Skeletal muscle cell (primary cell): ENCODE data around the gene KLHDC1.
A peak's percentile ranks its signal among the peaks of the same experiment; 100 is the strongest.
"Not testable (repeated sequence)": the region's sequence is repeated elsewhere in the genome, so short reads cannot be mapped to it uniquely, and the experiment has no call there.

Experiments used
- DNase-seq: peaks from one replicate; pipeline ENCODE4 v3.0.0-alpha.2; 2010; ENCODE audit warnings: low read depth
- H3K4me3 ChIP-seq: 2 replicates; pipeline ENCODE4 v1.5.1; 2011; ENCODE audit warnings: low read depth, mild to moderate bottlenecking, control low read depth, low read length, moderate library complexity

The KLHDC1 gene

GRCh38 chr14:49692811-49693734 is at the start of gene KLHDC1:
TSS of gene KLHDC1 (plus strand) at chr14:49693120. CDS start at chr14:49693195, 75 bp downstream.
- peak; percentile 33 for DNase-seq

GRCh38 chr14:49653508-49653907 is 39.4 kb upstream of the KLHDC1 start:
- no peak overlapping the region for H3K4me3 ChIP-seq
- no peak for DNase-seq

More at GRCh38 chr14:49692811-49693734, at the start of gene KLHDC1:
- H3K4me3 ChIP-seq: peak within 1 kb of the TSS; percentile 72

- H3K4me3 ChIP-seq: no peak overlapping the region
- DNase-seq: no peak
Observed at GRCh38 chr14:49654511-49654910, 38.4 kb upstream of the KLHDC1 start.

- DNase-seq, H3K4me3 ChIP-seq: not testable (repeated sequence)
Observed at GRCh38 chr14:49657500-49657899, 35.4 kb upstream of the KLHDC1 start.

GRCh38 chr14:49659526-49660455 is 33.1 kb upstream of the KLHDC1 start:
- DNase-seq: no peak
- H3K4me3 ChIP-seq: no peak overlapping the region

- H3K4me3 ChIP-seq: no peak overlapping the region
- DNase-seq: no peak
Observed at GRCh38 chr14:49670475-49670874, 22.4 kb upstream of the KLHDC1 start.

- H3K4me3 ChIP-seq: no peak overlapping the region
- DNase-seq: no peak
Observed at GRCh38 chr14:49673586-49673985, 19.3 kb upstream of the KLHDC1 start.

GRCh38 chr14:49677643-49678042 is 15.3 kb upstream of the KLHDC1 start:
- DNase-seq: no peak
- H3K4me3 ChIP-seq: no peak overlapping the region

- no peak for DNase-seq
- H3K4me3 ChIP-seq: no peak overlapping the region
Observed at GRCh38 chr14:49679271-49679670, 13.6 kb upstream of the KLHDC1 start.

GRCh38 chr14:49686425-49686824 is 6.5 kb upstream of the KLHDC1 start:
- H3K4me3 ChIP-seq: no peak overlapping the region
- no peak for DNase-seq

- peak within 1 kb of the TSS; percentile 66 for H3K4me3 ChIP-seq
- no peak for DNase-seq
Observed at GRCh38 chr14:49687942-49688700, 4.8 kb upstream of the KLHDC1 start, which contains the start of gene POLE2. TSS of gene POLE2 (minus strand) at chr14:49688214. CDS start at chr14:49688203, 11 bp downstream.

- DNase-seq: no peak
- no peak overlapping the region for H3K4me3 ChIP-seq
Observed at GRCh38 chr14:49688701-49689030, 4.3 kb upstream of the KLHDC1 start.

- H3K4me3 ChIP-seq: no peak overlapping the region
- no peak for DNase-seq
Observed at GRCh38 chr14:49691031-49691430, 1.9 kb upstream of the KLHDC1 start.

- H3K4me3 ChIP-seq: peak overlapping the region; percentile 72
Observed at GRCh38 chr14:49692193-49692757, 645 bp upstream of the KLHDC1 start.

GRCh38 chr14:49693735-49694124 is 810 bp downstream of the KLHDC1 start:
- peak overlapping the region; percentile 72 for H3K4me3 ChIP-seq
- DNase-seq: not testable (repeated sequence)

More at GRCh38 chr14:49692193-49692757, 645 bp upstream of the KLHDC1 start:
- DNase-seq: no peak

- no peak overlapping the region for H3K4me3 ChIP-seq
- no peak for DNase-seq
Observed at GRCh38 chr14:49702725-49703124, 9.8 kb downstream of the KLHDC1 start.

- H3K4me3 ChIP-seq: no peak overlapping the region
- no peak for DNase-seq
Observed at GRCh38 chr14:49703965-49704364, 11.0 kb downstream of the KLHDC1 start.

- DNase-seq, H3K4me3 ChIP-seq: not testable (repeated sequence)
Observed at GRCh38 chr14:49704471-49704870, 11.6 kb downstream of the KLHDC1 start.

GRCh38 chr14:49710993-49711392 is 18.1 kb downstream of the KLHDC1 start:
- H3K4me3 ChIP-seq, DNase-seq: not testable (repeated sequence)
